GM18520 (cell line): Measurements from ENCODE around the gene DNAJB13.
"Not testable (repeated sequence)": the region's sequence is repeated elsewhere in the genome, so short reads cannot be mapped to it uniquely, and the experiment has no call there.

Source experiments
- ATAC-seq: cut with Tn5 transposase; IDR thresholded peaks from one replicate; pipeline ENCODE4 v1.9.1; 2021; ENCODE audit not compliant: unreplicated experiment

Gene DNAJB13, protein sequence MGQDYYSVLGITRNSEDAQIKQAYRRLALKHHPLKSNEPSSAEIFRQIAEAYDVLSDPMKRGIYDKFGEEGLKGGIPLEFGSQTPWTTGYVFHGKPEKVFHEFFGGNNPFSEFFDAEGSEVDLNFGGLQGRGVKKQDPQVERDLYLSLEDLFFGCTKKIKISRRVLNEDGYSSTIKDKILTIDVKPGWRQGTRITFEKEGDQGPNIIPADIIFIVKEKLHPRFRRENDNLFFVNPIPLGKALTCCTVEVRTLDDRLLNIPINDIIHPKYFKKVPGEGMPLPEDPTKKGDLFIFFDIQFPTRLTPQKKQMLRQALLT

DNA sequence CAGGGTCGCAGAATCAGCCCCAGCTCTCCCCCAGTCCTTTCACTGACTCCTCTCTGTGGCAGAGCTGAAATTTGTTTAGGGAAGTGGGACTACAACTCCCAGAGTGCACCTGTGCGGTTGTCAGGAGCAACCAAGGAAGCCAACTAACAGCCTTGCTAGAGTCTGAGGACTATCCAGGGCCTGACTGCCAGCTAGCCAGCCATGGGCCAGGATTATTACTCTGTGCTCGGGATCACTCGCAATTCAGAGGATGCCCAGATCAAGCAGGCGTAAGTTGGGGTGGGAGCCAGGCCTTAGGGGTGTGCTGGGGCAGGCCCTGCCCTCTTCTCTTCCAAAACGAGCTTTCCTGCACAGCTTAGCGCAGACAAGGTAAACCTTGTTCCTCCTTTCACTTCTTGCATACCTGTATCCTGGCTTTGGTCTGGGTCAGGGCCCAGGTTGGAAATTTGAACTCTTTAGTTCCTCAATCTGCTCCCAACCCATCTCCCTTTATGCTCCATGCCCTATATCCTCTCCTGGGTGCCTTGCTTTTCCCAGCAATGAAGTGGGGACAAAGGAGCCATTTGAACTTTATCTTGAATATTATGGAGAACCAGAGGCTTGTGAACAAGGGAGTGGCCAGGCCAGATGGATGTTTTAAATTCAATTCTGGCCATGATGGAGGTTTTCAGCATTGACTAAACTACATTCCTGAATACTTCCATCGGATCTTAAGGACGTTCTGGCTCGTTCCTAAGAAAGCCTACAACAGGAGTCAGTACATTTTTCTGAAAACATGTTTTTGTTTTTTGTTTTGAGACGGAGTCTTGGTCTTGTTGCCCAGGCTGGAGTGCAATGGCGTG lies at the start of gene DNAJB13:
Gene DNAJB13 (plus strand): TSS at position 158 of the 842 bp plus-strand sequence. CDS start 44 bp downstream, at position 202.
- no peak for ATAC-seq

DNA sequence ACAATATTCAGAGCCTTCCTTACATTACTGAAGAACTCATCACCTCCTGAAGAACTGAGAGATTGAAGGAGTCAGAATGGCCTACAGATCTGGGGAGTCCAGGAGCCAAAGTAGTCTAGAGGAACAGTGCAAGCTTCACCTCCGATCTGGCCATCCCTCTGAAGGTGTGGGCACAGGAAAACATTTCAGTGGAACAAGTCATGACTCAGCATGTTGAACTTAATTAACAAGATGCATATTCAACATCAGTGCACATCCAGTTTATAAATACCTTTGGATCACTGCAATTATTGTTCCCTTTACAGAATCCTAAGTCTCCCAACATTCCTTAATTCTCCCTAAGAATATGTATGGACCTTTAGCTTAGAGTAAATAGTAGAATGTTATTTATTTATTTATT lies 48.5 kb upstream of the DNAJB13 start:
- no peak for ATAC-seq

DNA sequence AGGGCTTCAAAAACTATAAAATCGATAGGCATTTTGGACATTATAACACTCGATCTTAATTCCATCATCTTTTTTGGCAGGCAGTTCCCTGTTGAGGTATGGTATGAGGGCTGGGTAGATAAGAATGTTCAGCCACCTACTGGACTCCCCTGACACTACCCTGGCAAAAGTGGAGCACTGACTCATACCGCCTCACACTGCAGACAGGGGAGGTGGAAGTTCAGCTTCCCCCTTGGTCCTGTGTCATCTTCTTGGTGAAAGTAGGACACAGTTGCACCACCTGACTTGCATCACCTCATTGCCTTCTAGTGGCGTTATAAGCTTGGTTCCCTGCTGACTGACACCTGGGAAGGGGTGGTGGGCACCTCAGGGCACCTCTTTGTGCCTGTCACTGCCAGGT lies 43.6 kb upstream of the DNAJB13 start:
- ATAC-seq = no peak

DNA sequence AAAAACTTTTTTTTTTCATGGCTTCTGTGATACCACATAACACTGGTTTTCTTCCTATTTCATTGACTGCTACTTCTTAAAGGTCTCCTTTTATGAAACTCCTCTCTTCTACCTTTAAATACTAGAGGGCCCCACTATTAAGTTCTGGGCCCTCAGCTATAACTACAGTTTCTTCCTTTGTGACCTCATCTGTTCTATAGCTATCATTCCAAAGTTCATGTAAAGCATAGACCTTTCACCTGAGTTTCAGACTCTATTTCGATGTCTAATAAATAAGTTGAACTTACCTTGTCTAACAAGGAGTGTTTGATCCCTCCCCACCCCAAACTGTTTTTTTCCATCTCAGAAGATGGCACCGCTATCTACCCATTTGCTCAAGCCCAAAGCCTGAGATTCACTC lies 38.8 kb upstream of the DNAJB13 start:
- no peak for ATAC-seq

DNA sequence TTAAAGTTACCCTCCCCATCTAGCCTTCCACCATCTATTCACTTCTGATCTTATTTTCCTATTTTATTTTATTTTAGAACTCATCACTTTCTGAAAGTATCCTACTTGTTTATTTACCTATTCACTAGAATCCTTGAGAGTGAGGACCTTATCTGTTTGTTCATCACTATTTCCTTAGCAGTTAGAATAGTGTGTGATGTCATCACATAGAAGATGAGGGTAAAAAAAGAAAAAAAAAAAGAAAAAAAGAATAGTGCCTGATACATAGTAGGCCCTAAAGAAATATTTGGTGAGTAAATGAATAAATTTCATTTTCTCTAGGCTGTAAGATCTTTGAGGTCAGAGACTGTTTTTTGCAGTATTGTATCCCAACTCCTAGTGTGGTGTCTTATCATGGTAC lies 37.4 kb upstream of the DNAJB13 start:
- no peak for ATAC-seq

DNA sequence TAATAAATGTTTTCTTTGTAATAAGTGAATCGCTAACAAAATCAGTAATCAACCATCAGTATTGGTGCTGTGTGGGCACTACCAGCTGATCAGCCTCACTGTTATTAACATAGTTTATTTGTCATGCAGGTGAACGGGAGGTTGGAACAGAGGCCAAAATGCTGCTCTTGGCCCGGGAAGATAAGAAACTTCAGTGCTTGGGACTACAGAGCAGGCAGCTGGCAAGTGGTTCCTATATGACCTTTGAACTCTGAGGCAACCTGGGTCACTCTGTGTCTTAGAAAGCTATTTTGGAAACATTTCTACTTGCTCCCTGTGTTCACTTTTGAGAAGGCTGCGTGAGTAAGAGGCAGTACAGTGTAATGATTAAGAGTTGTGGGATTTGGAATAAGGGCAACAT lies 36.5 kb upstream of the DNAJB13 start:
- no peak for ATAC-seq

DNA sequence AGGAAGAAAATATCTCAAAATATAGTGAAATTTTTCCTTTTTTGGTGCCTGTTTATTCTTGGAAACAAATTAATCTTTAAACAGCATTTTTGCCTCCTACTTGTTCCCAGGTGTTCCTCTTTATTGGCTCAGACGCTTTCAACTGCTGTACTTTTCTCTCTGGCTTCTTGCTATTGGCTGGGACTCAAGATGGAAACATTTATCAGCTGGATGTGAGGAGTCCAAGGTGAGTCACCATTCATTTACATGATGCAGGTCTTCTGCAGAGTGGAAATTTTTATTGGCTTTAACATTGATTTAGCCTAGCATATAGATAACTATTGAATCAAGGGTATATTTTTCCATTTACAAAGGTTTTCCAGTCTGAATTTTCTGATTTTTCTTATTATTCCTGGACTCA lies 34.4 kb upstream of the DNAJB13 start:
- no peak for ATAC-seq

DNA sequence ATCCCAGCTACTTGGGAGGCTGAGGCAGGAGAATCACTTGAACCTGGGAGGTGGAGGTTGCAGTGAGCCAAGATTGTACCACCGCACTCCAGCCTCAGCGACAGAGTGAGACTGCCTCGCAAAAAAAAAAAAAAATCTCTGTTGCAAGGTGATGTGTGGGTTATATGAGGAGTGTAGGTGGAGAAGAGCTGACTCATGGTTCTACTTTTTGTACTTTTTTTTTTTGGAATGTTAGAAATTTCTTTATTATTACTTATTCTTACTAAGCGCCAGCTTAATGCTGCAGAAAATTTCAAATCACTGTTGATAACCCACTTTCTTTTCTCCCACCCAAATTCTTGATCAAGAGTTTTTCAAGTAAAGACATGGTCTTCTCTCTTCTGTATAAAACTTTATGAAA lies 29.6 kb upstream of the DNAJB13 start:
- no peak for ATAC-seq

DNA sequence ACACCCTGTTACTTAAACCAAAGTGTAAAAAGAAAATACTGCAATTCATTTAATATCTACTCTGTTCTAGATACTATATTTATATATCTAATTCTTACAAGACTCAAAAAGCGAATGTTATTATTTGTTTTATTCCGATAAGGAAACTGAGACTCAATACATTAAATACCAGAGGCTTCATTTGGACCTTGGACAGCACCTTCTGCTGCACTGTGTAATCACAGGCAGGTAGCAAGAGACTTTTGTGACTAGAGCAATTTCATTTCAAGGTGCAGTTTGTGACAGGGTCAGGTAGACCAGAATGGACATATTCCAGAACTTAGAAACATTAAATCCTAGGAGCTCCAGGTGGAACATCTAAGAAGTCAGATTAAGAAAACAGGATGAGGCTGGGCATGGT lies 21.4 kb upstream of the DNAJB13 start:
- no peak for ATAC-seq

DNA sequence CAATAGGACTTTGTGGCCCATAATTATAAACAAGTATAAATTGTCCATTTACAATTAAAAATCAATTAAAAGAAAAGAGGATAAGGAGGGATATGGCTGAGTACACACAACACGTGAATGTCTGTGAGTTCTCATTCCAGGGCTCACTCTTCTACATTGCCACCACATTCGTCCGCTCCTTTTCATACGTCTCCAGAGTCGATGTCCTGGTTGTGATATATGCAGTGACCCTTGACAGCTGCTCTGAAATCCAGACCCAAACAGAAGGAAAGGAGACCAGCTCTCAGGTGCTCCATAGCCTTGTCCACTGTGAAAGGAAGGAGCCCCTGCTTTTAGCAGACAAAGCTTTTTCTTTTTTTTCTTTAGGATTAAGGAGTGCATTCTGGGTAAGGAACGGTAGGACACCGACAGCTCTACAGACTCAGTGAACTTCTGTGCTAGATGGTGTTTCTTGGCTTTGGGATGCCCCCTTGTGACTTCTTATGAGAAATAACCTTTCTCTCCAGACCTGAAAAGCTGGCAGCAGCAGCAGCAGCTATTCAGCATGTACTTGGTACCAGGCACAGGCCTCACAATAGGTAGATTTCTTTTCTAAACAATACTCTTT lies 19.7 kb upstream of the DNAJB13 start:
- ATAC-seq = no peak

DNA sequence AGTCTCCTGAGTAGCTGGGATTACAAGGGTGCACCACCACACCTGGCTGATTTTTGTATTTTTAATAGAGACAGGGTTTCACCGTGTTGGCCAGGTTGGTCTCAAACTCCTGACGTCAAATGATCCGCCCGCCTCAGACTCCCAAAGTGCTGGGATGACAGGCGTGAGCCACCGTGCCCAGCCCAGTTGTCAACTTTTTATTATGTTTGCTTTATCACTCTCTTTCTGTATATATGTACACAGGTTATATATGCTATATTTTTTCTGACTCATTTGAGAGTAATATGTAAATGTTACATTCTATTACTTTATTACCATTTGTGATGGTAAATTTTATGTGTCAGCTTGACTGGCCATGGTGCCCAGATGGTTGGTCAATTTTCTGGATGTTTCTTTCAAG lies 18.9 kb upstream of the DNAJB13 start:
- no peak for ATAC-seq

DNA sequence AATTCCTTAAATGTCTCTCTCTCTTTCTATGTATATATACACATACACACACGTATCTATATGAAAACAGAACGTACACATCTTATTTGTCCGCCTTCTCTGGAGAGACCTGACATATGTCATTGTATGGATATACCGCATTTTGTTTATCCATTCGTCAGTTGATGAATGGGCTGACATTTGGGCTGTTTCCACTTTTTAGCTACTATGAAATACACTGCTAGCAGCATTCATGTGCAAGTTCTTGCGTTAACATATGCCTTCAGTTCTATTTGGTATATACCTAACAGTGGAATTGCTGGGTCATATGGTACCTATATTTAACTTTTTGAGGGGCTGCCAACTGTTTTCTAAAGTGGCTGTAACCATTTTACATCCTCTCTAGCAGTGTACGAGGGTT lies 18.0 kb upstream of the DNAJB13 start:
- ATAC-seq = no peak

DNA sequence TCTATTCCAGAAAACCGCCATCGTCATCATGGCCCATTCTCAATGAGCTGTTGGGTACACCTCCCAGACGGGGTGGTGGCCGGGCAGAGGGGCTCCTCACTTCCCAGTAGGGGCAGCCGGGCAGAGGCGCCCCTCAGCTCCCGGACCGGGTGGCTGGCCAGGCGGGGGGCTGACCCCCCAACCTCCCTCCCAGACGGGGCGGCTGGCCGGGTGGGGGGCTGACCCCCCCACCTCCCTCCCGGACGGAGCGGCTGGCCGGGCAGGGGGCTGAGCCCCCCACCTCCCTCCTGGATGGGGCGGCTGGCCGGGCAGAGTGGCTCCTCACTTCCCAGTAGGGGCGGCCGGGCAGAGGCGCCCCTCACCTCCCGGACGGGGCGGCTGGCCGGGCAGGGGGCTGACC lies 14.8 kb upstream of the DNAJB13 start:
- not testable (repeated sequence) for ATAC-seq

DNA sequence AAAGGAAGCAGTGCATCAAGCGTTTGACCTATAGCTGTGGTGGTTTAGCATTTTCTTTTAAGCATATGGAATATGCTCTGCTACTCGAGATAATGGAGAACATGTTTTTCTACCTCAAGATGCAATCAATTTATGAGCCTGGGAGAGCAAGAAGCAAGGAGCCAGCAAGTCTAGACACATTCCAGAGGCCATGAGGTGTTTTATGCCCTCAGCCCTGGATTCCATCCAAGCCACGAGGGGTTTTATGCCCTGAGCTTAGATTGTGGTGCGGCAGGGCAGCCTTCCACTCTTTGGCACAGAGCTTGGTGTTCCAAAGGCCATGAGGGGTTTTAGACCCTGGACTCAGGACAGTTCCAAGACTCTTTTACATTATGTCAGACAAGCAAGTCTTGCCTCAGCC lies 11.7 kb upstream of the DNAJB13 start:
- ATAC-seq = no peak

DNA sequence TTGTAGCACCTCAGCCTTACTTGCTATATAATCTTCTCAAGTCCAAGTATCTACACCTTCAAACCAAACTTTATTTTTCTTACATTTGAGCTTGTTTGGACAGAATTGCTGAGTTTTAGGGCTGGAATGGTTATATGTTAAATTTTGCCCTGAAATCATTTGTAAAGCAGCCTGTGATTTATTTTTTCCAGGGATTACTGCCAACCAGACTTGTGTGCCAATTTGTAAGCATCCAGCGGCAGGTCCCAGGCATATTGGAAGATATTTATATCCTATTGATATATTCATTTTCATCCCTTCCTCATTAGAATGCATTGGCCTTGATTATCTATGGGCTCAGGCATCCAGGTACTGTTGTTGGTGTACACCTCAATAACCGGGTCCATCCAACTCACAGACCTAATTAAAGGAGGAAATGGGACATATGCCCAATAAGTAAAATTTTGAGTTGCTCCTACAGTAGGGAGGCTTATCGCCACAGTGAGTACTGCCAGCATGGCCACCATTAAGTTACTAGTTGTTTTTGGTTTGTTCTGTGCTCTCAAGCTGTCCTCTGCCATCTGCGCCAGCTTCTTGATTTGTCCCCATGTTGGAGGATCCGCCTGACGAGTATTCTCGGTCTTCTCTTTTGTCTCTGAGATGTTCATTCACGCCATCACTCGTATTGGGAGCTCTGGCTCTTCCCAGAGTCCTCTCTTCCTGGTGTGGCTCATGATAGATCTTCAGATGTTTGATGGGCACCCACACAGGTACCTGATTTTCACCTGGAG lies 9.8 kb upstream of the DNAJB13 start:
- no peak for ATAC-seq

DNA sequence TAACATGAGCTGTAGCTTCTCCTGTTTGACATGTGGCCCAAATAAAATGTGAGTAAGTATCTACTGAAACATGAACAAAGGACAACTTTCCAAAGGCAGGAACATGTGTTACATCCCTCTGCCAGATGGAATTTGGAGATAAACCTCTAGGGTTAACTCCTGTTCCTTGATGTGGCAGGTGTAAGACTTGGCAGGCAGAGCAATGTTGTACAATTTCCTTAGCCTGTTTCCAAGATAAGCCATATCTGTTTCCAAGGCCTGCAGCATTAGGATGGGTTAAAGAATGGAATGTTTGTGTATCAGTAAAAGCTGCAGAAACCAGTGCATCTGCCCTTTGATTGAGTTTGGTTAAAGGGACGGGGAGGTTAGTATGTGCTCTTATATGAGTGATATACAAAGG lies 8.8 kb upstream of the DNAJB13 start:
- no peak for ATAC-seq

DNA sequence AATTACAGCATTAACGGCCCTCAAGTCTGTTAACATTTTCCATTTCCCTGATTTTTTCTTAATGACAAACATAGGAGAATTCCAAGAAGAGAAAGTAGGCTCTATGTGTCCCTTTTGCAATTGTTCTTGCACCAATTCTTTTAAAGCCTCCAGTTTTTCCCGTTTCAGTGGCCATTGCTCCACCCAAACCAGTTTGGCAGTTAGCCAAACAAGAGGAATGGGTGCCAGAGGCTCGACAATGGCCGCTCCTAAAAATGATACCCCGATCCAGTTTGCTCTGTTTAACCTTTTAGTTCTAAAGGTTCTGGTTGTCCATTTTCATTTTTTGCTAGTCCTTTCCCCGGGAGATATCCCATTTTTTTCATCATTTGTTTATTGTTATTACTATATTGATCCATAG lies 6.7 kb upstream of the DNAJB13 start:
- ATAC-seq = no peak

DNA sequence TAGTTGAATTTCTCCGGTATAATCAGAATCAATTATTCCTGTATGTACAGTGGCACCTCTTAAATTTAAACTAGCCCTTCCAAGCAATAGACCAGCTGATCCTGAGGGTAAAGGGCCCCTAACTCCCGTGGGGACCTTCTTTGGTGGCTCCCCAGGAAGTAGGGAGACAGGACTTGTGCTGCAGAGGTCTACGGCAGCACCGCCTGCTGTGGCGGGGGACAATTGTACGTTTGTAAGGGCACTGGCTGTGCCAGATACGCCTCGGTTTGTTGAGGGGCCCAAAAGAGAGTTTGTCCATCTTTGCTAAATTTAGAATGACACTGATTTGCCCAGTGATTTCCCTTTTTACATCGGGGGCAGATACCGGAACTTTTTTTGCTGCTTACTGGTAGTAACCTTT lies 5.9 kb upstream of the DNAJB13 start:
- ATAC-seq = no peak

DNA sequence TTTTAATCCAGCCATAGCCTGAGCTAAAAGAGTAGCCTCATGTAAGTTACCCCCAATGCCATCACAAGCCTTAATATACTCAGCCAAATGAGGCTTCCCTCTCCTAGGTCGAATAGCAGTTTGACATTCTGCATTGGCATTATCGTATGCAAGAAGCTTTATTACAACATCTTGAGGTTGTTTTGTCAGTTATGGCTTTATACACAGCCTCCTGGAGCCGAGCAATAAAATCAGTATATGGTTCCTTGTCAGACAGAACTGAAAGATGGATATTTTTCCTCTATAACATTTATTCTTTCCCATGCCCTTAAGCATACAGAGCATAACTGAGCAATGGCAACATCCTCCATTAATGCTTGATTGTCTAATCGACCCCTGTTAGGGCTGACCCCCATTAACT lies 5.4 kb upstream of the DNAJB13 start:
- ATAC-seq = no peak

DNA sequence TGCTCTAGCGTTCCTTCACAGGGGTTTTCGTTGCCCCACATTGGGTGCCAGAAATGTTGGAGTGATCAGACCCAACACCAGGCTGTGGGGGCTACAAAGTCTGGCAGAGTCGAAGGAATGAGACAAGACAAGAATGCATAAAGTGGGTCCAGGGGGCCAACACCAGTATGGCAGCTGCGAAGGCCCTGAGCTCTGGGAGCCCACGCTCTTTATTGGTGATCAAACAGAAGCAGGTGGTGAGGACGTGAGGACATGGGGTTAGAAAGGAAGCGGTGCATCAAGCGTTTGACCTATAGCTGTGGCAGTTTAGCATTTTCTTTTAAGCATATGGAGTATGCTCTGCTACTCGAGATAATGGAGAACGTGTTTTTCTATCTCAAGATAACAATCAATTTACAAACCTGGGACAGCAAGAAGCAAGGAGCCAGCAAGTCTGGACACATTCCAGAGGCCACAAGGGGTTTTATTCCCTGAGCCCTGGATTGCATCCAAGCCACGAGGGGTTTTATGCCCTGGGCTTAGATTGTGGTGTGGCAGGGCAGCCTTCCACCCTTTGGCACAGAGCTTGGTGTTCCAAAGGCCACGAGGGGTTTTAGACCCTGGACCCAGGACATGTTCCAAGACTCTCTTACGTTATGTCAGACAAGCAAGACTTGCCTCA lies 3.9 kb upstream of the DNAJB13 start:
- no peak for ATAC-seq

DNA sequence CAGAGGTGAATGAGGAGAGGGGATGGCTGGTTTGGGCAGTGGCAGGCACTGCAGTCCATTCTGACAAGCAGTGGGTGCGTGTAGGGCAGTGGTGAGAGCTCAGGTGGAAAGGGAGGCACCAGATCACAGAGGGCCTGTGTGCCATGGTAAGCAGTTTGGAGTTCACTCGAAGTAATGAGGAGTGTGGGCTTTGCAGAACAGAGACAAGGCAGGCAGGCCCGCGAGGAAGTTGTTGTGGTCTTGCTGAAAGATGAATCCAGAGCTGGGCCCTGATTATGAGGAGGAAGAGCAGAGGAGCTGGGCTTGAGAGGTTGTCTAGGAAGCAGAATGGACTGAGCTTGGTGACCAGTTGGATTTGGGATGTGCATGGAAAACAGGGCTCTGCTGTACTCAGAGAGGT lies 1.6 kb upstream of the DNAJB13 start:
- no peak for ATAC-seq
